ENCODE measurements around the gene EMP1.
A peak's percentile ranks its signal among the peaks of the same experiment; 100 is the strongest.

The EMP1 gene

GRCh38 chr12:13197526-13198143, 1.1 kb downstream of the EMP1 start:
- DNase-seq (ENCODE audit: low read depth in 2 of 2), result no peak

DNA sequence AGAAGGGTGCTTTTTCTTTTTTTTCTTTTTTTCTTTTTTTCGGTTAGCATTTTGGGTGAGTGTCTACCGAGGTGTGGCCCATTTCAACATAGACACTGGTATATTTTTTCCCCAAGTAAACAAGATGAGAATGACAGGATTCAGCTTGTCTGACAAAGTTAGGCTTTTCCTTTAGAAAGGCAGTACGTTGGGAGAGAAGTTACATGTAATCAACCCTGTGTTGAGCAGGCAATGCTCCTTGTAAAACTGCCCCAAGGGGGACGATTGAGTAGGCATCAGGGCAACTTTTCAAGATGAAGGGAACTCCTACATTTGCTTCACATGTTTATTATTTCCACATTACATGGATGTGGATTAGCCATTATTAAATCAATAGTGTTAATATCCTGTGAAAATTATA, 1.7 kb downstream of the EMP1 start:
- no peak for DNase-seq (ENCODE audit: low read depth in 2 of 2)

DNA sequence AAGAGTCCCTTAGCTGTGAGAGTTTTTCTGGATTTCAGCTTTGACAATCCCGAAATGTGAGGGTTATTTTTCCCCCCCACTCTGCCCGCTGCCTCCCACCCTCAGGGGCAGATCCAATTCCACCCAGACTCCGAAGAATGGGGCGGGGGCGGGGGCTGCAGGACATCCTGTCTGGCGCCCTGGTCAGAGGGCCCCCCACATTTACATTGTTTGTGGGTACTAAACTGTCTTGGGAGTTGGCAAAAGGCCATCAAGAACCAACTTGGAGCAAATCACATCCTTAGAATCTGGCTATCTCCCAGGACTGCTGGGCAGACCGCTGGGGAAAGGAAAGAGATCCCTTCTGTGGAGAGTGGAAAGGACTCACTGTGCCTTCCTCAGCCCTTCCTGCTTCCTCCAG, 2.4 kb downstream of the EMP1 start:
- no peak for DNase-seq (ENCODE audit: low read depth in 2 of 2)

DNA sequence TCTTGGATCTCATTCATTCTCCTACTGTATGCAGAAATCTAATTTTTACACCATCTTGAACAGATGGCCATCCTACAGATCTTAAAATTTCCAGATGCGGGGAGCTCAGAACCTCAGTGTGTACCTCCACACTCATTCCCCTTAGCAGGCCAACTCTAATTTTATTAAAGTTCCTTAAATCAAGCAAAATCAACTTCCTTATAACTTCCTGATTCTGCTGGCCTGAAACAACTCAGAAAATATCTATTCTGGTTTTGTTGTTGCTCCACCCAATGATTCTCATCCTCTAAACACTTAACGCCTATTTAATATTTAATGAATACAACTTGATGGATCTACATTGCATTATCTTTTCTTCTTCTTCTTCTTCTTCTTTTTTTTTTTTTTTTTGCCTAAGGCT, 3.1 kb downstream of the EMP1 start:
- no peak for DNase-seq (ENCODE audit: low read depth in 2 of 2)

DNA sequence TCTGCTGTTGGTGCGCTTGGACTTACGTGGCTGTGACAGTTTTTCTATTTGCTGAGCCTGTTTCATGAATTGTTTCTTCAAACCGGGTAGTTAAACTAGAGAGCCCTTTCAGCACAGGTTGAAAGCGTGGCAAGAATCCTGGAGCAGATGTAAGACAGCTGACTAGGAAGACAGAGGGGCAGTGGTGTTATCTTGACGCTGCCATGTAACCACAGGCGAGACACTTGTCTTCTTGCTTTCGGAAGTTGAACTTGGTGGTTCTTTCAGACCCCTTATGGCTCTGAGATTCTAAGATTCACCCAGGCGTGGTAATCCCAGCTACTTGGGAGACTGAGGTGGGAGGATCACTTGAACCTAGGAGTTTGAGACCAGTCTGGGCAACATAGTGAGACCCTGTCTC, 4.3 kb downstream of the EMP1 start:
- no peak for DNase-seq (ENCODE audit: low read depth in 2 of 2)

DNA sequence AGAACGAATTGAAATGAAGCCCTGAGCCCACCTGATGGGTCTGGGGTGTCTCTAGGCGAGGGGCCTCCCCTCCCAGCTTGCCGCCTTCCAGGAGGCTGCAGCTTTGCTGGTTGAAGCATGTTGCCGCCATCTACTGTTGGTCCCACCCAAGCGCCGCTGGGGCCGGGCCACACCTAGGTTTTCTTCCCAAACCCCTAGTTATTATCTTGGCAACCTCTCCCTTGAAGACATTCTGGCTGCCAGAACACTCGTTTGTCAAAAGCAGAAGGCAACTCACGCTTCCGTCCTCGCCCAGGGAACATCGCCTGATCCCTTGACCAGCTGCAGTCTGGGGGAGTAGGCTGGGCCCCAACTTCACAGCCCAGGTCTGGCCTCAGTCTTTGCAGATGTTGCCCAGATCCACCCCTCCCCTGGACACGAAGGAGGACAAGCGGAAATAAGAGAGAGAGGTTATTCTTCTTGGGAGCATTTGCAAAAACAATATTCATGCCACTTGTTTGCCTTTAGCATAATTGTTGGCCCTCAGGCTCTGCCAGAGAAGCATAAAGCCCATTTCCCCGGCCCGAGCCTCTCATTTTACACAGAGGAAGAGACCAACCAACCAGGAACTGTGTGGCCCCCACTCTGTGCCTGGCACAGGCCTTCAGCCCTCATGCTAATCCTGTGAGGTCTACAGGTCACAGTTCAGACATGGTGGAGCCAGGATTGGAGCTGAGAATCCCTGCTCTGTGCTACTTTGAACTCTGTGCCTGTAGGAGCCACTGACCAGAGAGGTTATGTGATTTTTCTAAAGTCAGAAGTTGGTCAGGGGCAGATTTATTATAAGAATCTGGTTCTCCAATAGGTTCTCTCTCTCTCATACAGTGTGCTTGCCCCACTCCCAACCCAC, 6.8 kb downstream of the EMP1 start:
- DNase-seq (ENCODE audit: low read depth in 2 of 2), result no peak

GRCh38 chr12:13204428-13204827, 7.9 kb downstream of the EMP1 start:
- no peak for DNase-seq (ENCODE audit: low read depth in 2 of 2)

GRCh38 chr12:13205809-13206559, 9.5 kb downstream of the EMP1 start:
- DNase-seq (ENCODE audit: low read depth in 2 of 2), result no peak

- no peak for DNase-seq (ENCODE audit: low read depth in 2 of 2)
Measured at GRCh38 chr12:13206560-13206897, 10.0 kb downstream of the EMP1 start.

DNA sequence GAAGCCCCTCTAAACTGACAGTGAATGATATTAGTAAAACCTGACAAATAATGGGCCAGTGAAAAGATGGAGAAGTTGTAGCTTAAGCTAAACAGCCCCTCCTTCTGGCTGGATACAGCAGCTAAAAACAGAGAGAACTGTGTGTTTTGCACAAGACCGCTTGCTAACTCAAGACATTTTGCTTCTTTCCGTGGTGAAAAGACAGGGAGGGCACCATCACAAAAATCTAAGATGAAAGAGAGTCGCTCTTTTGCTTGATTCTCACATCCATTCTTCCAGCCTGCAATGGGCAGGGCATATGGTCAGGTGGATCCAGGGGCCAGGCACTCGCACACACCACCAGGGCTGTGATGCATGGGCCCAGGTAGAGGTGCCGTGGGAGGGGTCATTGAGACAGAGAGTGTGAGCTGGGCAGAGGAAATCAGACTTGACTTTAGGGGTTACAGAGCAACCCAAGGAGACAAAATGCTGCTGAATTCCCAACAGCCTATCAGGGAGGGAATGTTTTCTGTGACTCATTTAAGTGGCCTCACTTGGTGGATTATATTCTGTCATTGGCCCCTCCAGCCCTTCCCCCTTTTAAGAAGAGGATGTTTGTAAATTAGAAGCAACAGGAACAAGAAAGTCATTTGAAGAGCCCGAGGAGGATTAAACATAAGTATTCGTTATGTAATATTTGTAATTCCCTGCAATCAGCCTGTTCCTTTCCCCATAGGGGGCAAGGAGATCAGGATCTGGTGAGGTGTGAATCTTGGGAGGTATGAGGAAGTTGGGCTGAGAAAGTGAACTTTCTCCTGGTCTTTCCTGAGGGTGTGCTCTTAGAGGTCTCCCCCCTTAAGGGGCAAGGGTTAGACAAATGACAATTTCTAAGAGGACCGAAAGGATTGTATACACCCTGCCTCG, 12.3 kb downstream of the EMP1 start:
- no peak for DNase-seq (ENCODE audit: low read depth in 2 of 2)

GRCh38 chr12:13209436-13210235, 13.1 kb downstream of the EMP1 start:
- no peak for DNase-seq (ENCODE audit: low read depth in 2 of 2)

GRCh38 chr12:13210236-13211190, 14.0 kb downstream of the EMP1 start:
- DNase-seq (ENCODE audit: low read depth in 2 of 2), result no peak

DNA sequence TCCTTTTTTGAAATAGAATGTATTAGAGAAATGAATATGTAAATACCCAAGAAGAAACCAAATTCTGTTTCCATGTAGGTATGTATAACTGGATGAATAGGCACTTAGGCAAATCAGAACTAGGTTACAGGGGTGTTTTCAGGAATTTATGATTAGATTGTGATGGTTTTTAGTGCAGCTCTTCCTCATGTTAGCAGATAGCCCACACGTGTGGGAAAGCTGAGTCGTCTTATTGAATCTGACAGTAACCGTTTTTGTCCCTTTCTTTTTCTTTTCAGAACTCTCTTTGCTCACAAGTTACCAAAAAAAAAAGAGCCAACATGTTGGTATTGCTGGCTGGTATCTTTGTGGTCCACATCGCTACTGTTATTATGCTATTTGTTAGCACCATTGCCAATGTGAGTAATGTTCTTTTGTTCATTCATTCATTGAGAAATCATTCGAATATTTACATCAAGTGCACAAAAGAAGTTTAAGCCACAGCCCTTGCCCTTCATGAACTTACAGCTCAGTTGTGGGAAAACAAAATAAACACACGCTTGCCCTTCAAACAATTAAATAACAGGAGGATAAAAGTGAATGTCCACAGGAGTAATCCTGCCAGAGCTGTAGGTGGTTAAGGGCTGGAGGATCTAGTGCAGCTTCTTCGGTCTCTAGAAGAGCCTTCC, 14.8 kb downstream of the EMP1 start:
- DNase-seq (ENCODE audit: low read depth in 2 of 2), result no peak

DNA sequence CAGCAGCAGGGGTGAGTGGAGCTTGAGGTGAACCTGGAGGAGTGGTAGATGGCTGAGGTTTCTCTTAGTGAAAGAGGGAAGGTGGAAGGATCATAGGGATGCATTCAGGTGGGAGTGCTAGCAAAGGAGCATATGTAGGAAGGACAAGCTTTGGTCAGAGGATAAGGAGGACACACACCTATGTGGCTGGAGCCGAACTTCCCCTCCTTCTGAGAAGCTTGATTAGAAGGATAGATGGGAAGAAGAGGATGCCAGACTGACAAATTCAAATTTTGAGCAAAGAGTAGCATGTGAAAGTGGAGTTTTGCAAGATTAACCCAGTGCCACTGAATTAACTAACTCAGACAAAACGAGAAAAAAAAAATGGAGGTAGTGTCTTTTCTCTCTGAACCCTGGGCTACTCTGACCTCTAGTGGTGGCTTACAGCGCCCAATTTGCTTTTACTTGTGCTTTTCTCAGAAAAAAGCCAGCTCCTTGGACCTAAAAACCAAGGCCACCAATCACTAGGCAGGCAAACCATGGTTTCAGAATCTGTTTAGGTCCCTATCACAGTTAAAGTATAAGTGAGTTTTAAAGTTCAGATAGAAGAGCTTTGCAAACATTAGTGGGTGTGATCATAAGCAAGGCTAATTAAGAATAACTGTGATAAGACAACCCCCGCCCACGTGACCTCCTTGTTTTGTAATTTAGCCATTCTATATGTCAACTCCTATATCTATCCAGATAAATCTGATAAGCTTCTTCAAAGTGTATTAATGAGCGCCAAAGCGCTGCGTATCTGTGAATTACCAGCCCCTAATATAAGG, 15.5 kb downstream of the EMP1 start:
- DNase-seq (ENCODE audit: low read depth in 2 of 2), result peak; percentile 15 to 26

DNA sequence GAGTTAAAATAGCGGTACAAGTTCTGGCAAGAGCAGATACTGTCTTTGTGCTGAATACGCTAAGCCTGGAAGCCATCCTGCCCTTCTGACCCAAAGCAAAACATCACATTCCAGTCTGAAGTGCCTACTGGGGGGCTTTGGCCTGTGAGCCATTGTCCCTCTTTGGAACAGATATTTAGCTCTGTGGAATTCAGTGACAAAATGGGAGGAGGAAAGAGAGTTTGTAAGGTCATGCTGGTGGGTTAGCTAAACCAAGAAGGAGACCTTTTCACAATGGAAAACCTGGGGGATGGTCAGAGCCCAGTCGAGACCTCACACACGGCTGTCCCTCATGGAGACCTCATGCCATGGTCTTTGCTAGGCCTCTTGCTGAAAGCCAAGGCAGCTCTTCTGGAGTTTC, 18.5 kb downstream of the EMP1 start:
- DNase-seq (ENCODE audit: low read depth in 2 of 2), result no peak

DNA sequence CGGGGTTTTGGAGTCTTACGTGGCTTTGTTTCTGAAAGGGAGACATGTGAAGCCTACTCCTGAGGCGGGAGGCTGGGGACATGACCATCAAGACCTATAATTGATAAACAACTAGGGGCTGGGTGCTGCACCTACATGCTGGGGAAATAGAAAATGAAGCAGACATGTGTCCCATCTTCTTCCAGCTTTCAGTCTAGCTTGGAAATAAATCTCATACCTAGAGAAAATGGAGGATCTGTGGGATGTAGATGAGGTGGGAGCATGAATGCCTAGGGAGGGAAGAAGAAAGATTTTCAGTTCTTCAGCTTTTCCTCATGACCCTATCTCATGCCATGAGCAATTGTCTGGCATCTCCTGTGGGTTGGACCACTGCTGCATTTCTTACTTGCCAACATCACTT, 22.1 kb downstream of the EMP1 start:
- DNase-seq (ENCODE audit: low read depth in 2 of 2), result no peak

DNA sequence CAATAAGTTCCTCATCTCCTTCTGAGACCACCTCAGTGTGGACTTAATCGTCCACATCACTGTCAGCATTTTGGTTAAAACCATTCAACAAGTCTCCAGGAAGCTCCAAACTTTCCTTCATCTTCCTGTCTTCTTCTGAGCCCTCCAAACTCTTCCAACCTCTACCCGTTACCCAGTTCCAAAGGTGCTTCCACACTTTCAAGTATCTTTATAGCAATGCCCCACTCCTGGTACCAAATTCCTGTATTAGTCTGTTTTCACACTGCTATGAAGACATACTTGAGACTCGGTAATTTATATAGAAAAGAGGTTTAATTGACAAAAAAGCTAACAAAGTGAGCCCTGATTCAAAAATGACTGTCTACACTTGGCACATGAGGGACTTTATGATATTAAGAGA, 22.8 kb downstream of the EMP1 start:
- no peak for DNase-seq (ENCODE audit: low read depth in 2 of 2)

DNA sequence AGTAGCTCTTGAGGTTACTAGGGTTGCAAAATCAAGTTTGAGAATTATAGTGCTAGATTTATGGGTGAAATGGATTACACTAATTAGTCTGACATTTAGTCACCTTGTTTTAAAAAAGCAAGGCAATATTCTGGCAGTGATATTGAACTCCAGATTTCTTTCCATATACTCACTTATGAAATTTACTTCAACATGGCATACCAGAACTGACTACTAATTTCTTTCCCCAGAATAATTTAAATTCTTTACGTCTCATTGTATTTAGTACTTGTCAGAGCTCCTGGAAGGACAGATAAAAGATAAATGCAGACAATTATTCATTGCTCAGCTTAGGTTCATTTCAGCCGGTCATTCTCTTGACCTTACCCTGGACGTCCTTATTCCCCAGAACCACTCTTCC, 24.3 kb downstream of the EMP1 start:
- DNase-seq (ENCODE audit: low read depth in 2 of 2), result no peak
